ENCODE results near the gene RAB38.
A peak's percentile ranks its signal among the peaks of the same experiment; 100 is the strongest.

RAB38 gene

GRCh38 chr11:88169881-88170280, 5.4 kb downstream of the RAB38 start:
- no peak for DNase-seq (ENCODE audit: low read depth)

GRCh38 chr11:88169471-88169870, 5.8 kb downstream of the RAB38 start:
- peak; percentile 23 for DNase-seq (ENCODE audit: low read depth)

- DNase-seq (ENCODE audit: low read depth): peak; percentile 41
Measured at GRCh38 chr11:88167853-88168252, 7.4 kb downstream of the RAB38 start.

GRCh38 chr11:88164806-88165585, 10.2 kb downstream of the RAB38 start:
- DNase-seq (ENCODE audit: low read depth): no peak

GRCh38 chr11:88164320-88164719, 10.9 kb downstream of the RAB38 start:
- no peak for DNase-seq (ENCODE audit: low read depth)

GRCh38 chr11:88158081-88158480, 17.2 kb downstream of the RAB38 start:
- DNase-seq (ENCODE audit: low read depth): peak; percentile 7

GRCh38 chr11:88157370-88157769, 17.9 kb downstream of the RAB38 start:
- DNase-seq (ENCODE audit: low read depth): peak; percentile 14

- DNase-seq (ENCODE audit: low read depth): peak; percentile 48
Measured at GRCh38 chr11:88152381-88152780, 22.9 kb downstream of the RAB38 start.

- DNase-seq (ENCODE audit: low read depth): no peak
Measured at GRCh38 chr11:88151709-88152265, 23.5 kb downstream of the RAB38 start.

- DNase-seq (ENCODE audit: low read depth): no peak
Measured at GRCh38 chr11:88146106-88146505, 29.1 kb downstream of the RAB38 start.

GRCh38 chr11:88139865-88140264, 35.4 kb downstream of the RAB38 start:
- DNase-seq (ENCODE audit: low read depth): no peak

GRCh38 chr11:88131764-88132470, 43.3 kb downstream of the RAB38 start:
- DNase-seq (ENCODE audit: low read depth): peak; percentile 14

GRCh38 chr11:88122956-88123355, 52.3 kb downstream of the RAB38 start:
- DNase-seq (ENCODE audit: low read depth): no peak

GRCh38 chr11:88119561-88119960, 55.7 kb downstream of the RAB38 start:
- DNase-seq (ENCODE audit: low read depth): no peak

GRCh38 chr11:88117281-88117858, 57.9 kb downstream of the RAB38 start:
- DNase-seq (ENCODE audit: low read depth): no peak

GRCh38 chr11:88115828-88116755, 59.2 kb downstream of the RAB38 start:
- DNase-seq (ENCODE audit: low read depth): no peak

GRCh38 chr11:88114486-88115045, 60.7 kb downstream of the RAB38 start:
- DNase-seq (ENCODE audit: low read depth): no peak

- peak; percentile 6 for DNase-seq (ENCODE audit: low read depth)
Measured at GRCh38 chr11:88106666-88107065, 68.6 kb downstream of the RAB38 start.

- no peak for DNase-seq (ENCODE audit: low read depth)
Measured at GRCh38 chr11:88105951-88106350, 69.3 kb downstream of the RAB38 start.

- DNase-seq (ENCODE audit: low read depth): no peak
Measured at GRCh38 chr11:88105526-88105925, 69.7 kb downstream of the RAB38 start.

GRCh38 chr11:88104408-88104807, 70.8 kb downstream of the RAB38 start:
- no peak for DNase-seq (ENCODE audit: low read depth)

Data from EH (cell line).